ENCODE measurements around the gene TXNDC17. TPM values are rescaled to one million over a fixed set of nuclear protein-coding genes. Genes with fewer than 3 reads are reported as not detected.
A peak's percentile ranks its signal among the peaks of the same experiment; 100 is the strongest.

TXNDC17 gene
- total RNA-seq, 1 donor from 2014 or later: 42.7 TPM

DNA sequence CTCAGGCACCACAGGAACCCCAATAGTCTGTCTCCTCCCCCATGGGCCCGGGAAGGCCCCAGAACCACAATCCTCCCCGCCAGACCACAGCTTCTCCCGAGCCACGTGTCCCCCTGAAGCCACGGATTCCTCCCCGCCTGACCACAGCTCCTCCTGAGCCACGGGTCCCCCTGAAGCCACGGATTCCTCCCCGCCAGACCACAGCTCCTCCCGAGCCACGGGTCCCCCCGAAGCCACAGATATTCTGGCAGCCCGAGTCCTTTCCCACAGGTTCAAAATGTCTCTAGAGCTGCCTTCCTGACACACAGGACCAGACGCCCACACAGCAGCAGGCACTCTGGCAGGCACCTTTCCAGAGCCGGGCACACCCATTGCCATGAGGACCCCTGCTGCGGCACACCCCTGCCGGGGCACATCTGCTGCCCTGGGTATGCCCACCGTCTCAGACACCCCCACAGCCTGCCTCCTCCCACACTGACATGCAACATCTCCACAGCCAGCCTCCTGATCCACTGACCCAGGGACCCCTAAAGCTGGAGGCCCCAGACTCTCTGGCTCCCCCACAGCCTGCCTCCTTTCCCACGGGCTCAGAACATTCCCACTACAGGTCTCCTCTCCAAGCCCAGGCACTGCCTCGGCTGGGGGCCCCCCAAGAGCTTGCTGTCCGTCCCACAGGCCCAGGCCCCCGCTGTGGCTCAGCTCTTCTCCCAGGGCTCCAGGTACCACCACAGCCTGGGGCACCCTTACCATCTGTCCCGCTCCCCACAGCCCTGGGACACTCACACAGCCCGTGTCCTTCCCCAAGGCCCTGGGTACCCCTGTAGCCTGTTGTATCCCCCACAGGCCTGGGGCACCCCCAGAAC is 2.6 kb upstream of the TXNDC17 start:
- TF ChIP-seq, protein P1, sequence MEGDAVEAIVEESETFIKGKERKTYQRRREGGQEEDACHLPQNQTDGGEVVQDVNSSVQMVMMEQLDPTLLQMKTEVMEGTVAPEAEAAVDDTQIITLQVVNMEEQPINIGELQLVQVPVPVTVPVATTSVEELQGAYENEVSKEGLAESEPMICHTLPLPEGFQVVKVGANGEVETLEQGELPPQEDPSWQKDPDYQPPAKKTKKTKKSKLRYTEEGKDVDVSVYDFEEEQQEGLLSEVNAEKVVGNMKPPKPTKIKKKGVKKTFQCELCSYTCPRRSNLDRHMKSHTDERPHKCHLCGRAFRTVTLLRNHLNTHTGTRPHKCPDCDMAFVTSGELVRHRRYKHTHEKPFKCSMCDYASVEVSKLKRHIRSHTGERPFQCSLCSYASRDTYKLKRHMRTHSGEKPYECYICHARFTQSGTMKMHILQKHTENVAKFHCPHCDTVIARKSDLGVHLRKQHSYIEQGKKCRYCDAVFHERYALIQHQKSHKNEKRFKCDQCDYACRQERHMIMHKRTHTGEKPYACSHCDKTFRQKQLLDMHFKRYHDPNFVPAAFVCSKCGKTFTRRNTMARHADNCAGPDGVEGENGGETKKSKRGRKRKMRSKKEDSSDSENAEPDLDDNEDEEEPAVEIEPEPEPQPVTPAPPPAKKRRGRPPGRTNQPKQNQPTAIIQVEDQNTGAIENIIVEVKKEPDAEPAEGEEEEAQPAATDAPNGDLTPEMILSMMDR (IDR thresholded peaks at IDR 0.05): no peak
- POLR2A ChIA-PET: interaction anchor here (1.0 kb wide), 1 partner anchor 13 kb away, joined by 4 read pairs; the partner anchor contains the start of genes C17orf100 and MED31
- no peak for ATAC-seq (ENCODE audit: low read depth)
- CTCF ChIA-PET: no interaction called here
- no peak for DNase-seq
- Mint-ChIP-seq H3K36me3 (ENCODE audit: low read depth) (peaks cover 38% of the 10 kb centered on the region), H3K9me3 (peaks cover 2% of the 10 kb centered on the region), H3K27ac (no peak overlapping the region), H3K27me3 (no peaks in the 10 kb centered on the region), H3K4me1 (peaks cover 38% of the 10 kb centered on the region), H3K4me3 (peak overlapping the region; percentile 32)
- intact Hi-C loops (cut with micrococcal nuclease): no loop called here

DNA sequence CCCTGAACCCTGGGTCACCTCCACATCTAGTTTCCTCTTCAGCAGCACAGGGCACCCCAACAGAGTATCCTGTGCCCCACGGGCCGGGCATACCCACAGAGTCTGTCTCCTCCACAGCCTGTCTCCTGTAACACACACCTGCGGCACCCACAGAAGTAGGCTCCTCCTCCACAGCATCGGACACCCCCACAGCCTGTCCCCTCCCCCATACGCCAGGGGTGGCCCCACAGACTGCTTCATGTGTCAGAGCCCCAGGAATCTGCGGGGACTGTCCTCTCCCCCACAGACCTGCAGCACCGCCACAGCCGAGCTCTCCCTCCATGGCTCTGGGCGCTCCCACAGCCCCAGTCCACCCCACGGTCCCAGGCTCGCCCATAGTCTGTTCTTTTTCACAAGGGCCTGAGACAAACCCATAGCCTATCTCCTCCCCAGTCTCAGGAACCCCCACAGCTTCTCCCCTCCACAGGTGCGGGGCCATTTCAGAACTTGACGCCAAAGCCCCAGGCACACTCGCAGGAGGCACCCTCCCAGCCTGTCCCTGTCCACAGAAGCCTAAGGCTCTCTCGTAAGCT is 1.8 kb upstream of the TXNDC17 start:
- H3K4me1 Mint-ChIP-seq: peaks cover 38% of the 10 kb centered on the region
- H3K9me3 Mint-ChIP-seq: no peaks in the 10 kb centered on the region
- ChIA-PET CTCF (no interaction called here), POLR2A (interaction anchor here (0.9 to 1.0 kb wide), 2 partner anchors 12 to 40 kb away, joined by 3 to 4 read pairs; partner anchors contain the start of genes C17orf100 and MED31)
- no peaks in the 10 kb centered on the region for H3K27me3 Mint-ChIP-seq
- H3K36me3 Mint-ChIP-seq (ENCODE audit: low read depth): peaks cover 40% of the 10 kb centered on the region
- peak overlapping the region; percentile 99 for H3K27ac Mint-ChIP-seq
- H3K4me3 Mint-ChIP-seq: peak overlapping the region; percentile 96
- TF ChIP-seq, protein P1 (IDR thresholded peaks at IDR 0.05): no peak
- no peak for DNase-seq
- intact Hi-C loops (cut with micrococcal nuclease): no loop called here
- ATAC-seq (ENCODE audit: low read depth): no peak

DNA sequence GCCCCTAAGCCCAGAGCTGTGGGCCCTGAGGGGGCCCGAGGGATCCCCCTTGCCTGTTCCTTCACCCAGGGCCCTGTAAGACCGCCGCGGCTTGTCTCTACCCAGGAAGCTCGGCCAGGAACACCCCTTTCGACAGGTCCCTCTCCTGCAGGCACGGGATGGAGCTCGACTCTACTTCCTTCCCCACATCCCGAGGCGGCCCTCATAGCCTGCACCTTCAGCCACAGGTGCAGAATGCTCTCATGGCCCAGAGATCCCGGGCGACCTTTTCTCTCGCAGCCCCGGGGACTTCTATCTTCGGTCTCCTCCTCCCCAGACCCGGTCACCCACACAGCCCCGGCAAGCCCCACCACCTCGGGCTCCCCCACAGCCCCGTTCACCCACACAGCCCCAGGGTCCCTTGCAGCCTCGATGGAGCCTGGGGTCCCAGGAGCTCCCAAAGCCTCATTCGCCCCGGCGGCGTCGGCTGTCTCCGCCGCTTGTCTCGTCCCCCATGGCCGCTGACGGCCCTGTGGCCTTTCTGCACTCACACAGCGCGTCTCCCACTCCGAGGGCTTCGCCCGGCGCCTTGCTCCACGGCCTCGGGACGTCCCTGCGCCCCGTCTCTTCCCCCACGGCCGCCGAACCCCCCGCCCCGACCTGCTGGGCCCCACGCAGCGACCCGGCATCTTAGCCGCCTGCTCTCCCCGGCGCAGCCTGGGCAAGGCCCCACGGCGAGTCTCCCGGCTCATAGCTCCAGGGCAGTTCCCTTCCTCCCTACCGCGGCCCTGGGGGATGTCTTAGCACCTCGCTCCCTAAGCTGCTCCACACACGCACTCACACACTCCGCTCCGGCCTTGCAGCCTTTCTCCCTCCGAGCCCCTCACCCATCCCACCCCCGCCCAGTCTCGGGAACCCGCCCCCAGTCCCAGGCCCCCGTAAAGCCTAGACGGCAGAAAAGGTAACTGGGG is 999 bp upstream of the TXNDC17 start:
- TF ChIP-seq, protein P1 (IDR thresholded peaks at IDR 0.05): no peak
- intact Hi-C loops (cut with micrococcal nuclease): loop anchor here (1.0 to 10.0 kb wide), 5 partner anchors 11 to 1154 kb away; partner anchors contain the start of genes C17orf100, DERL2, MED31 and MIS12
- CTCF ChIA-PET: no interaction called here
- Mint-ChIP-seq H3K4me3 (peak overlapping the region; percentile 96), H3K27me3 (no peaks in the 10 kb centered on the region), H3K27ac (peak overlapping the region; percentile 99), H3K9me3 (no peaks in the 10 kb centered on the region), H3K36me3 (ENCODE audit: low read depth) (peaks cover 41% of the 10 kb centered on the region), H3K4me1 (peaks cover 44% of the 10 kb centered on the region)
- DNase-seq: no peak
- POLR2A ChIA-PET: interaction anchor here (0.5 to 3.0 kb wide), 6 partner anchors 11 to 913 kb away, joined by 3 to 28 read pairs (median 5); partner anchors contain the start of genes C17orf100 and MED31
- peak; percentile 19 for ATAC-seq (ENCODE audit: low read depth)

DNA sequence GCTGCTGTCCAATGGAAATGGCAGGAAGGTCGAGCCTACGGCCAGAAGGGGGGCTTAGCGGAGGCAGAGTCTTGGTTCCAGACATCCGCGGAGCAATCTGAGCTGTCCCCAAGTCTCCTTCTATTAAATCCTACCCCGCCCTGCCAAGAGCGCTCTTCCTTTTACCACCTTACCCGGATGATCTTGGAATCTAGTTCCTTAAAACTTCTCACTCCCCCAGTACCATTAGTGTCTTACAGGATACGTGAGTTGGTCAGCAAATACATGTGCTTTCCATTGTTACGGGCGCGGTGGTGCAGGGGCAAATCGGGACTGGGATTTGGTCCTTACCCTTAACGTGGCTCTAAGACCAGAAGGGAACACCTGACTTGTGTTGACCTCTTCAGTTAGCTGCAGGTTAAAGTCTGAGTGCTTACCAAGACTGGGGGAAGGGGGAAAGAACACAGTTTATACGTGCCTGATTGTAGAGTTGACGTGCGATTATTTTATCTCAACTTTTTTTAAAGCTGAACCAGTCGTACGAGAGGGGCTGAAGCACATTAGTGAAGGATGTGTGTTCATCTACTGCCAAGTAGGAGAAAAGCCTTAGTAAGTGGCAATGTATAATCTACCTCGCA is 495 bp downstream of the TXNDC17 start:
- ATAC-seq (ENCODE audit: low read depth) (no peak), DNase-seq (no peak)
- no peaks in the 10 kb centered on the region for H3K9me3 Mint-ChIP-seq
- CTCF ChIA-PET: no interaction called here
- H3K4me1 Mint-ChIP-seq: peaks cover 46% of the 10 kb centered on the region
- H3K27me3 Mint-ChIP-seq: no peaks in the 10 kb centered on the region
- TF ChIP-seq, protein P1 (IDR thresholded peaks at IDR 0.05): no peak
- POLR2A ChIA-PET: interaction anchor here (0.5 to 3.0 kb wide), 5 partner anchors 10 to 1449 kb away, joined by 3 to 28 read pairs (median 8); partner anchors contain the start of genes C17orf100 and MED31
- peaks cover 51% of the 10 kb centered on the region for H3K36me3 Mint-ChIP-seq (ENCODE audit: low read depth)
- H3K27ac Mint-ChIP-seq: peak overlapping the region; percentile 99
- peak overlapping the region; percentile 96 for H3K4me3 Mint-ChIP-seq
- intact Hi-C loops (cut with micrococcal nuclease): loop anchor here (2.0 to 10.0 kb wide), 3 partner anchors 169 to 1057 kb away; partner anchors contain the start of genes NLRP1 and PIMREG
